Hematopoietic multipotent progenitor cell (in vitro differentiated cells): ENCODE results near the gene SLC38A10. TPM values are rescaled to one million over a fixed set of nuclear protein-coding genes. Genes with fewer than 3 reads are reported as not detected.
A peak's percentile ranks its signal among the peaks of the same experiment; 100 is the strongest.

Experiments
- DNase-seq, 3 donors: peaks; one replicate each; pipeline ENCODE4 v3.0.0-alpha.2; 2011 to 2015; ENCODE audit warnings: low read depth in 2 of 3, low spot score in 2 of 3
- total RNA-seq: library from RNA; depleted of rRNA; stranded (reverse); fragments of >200 nt; gene quantifications from one replicate; pipeline ENCODE4 v1.2.3, GENCODE V29; 2012

The SLC38A10 gene
- total RNA-seq, 1 donor: 91.8 TPM

GRCh38 chr17:81332118-81332834, 37.2 kb upstream of the SLC38A10 start:
- DNase-seq: no peak

DNA sequence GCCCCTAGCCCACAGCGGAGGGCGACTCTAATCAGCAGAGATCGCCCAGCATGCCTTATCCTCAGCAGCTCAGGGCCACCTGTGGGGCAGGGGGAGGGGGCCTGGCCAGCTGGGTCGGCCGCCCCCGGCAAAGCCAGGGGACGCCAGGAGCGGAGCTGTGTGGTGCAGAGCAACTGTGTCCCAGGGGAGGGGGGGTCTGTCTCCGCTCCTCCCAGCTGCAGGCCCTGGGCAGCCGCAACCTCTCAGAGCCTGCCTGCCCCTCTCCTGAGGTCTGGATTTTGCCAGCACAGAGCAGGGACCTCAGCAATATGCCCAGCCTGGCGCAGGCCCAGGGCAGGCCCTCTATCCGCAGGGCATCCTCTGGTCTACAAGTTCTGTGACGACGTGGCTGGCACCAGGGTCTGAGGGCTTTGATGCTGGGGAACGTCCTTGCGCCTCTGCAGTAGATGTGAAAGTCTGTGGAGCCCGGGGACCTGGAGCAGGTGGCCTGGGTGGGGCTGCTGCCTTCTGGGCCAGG, 36.5 kb upstream of the SLC38A10 start:
- no peak for DNase-seq

- DNase-seq: no peak
These were observed 35.8 kb upstream of the SLC38A10 start for GRCh38 chr17:81330884-81331245.

DNA sequence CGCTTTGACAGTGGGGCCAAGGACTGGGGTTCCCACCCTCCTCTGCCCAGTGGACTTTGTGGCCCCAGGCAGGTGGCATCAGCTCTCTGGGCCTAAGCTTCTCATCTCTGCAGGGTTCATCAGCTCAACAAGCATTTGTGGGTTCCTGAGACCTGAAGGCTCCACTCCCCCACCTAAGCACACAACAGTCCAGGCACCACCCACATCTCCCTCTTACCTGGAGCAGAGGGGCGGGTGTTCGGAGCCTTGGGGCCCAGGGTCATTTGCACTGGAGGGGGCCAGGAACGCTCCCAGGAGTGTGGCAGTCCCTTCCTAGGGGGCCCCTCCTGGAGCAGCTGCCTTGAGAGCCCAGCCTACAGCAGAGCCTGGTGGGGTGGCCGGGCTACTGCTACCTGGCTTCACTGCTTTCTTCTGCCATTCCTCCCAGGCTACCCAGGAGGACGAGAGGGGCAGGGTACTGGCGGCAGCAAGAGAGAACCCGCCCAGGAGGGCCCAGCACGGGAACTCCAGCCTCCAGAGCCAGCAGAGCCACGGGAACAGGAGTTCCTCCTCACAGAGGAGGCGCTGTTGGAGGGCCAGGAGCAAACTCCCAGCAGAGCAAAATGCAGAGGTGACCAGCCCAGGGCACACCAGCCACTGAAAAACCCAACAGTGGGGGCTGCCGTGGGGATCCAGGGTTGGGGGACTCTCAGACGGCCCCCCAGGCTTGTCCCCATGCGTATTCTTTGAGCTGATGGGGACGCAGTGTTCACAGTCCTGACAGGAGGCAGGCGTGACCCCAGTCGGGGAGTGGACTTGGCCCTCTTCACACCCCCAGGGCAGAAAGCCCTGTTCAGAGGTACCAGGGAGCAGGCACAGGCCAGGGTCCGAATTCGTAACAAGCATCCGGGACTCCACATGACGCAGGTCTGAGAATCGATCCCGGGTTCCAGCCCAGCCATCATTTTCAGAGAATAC, 35.1 kb upstream of the SLC38A10 start:
- DNase-seq: no peak

GRCh38 chr17:81328978-81329926, 34.1 kb upstream of the SLC38A10 start:
- DNase-seq: no peak

GRCh38 chr17:81328489-81328888, 33.4 kb upstream of the SLC38A10 start:
- no peak for DNase-seq

DNA sequence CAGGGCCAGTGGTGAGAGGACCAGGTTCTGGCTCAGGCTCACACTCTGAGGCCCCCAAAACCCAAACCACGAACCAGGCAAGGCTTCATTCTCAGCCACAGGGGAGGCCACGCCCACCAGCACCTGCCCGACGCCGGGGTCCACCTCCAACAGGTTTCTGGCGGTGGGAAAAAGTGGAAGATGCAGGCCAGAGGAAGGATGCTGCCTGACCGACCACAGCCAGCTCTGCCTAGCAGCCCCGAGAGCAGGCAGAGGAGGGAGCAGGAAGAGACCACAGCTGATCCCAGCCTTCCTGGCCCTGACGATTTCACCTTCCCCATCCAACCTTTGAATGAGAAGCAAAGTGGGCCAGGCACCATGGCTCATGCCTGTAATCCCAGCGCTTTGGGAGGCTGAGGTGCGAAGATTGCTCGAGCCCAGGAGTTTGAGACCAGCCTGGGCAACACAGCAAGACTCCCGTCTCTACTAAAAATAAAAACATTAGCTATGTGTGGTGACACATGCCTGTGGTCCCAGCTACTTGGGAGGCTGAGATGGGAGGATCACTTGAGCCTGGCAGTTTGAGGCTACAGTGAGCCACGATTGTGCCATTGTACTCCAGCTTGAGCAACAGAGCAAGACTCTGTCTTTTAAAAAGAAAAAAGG, 30.7 kb upstream of the SLC38A10 start:
- no peak for DNase-seq

DNA sequence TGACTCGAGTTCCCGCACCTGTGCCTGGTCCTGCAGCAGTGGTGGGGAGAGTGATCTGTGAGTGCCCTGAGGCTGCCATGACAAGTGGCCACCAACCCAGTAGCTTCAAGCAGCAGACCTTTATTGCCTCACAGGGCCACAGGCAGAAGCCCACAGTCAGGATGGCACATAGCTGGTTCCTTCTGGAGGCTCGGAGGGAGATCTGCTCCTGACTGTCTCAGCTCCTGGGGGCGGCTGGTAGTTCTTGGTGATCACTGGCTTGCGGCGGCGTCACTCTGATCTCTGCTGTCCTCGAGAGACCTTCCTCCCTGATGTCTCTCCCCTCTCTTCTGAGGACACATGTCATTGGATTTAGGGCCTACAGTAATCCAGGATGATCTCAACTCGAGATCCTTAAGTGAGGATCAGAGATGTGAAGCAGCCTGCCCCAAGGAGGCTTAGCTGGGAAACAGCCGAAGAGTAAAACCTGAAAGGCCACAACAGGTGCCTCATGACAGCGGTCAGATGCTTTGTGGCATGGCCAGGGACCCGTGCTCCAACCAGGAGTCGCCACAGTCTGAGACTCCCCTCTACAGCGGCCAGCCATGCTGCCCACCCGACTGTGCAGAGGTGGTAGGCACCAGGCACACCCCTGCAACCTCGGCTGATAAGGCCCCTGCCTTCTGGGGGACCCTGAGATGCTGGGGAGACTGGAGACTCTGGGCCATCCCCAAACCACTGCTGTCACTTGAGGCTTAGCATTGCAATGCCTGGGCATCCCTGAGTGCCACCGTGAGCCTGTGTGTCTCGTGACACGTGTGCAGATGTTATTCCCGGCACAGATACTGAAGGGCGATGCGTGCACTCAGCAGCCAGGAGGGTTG, 30.0 kb upstream of the SLC38A10 start:
- DNase-seq: no peak

DNA sequence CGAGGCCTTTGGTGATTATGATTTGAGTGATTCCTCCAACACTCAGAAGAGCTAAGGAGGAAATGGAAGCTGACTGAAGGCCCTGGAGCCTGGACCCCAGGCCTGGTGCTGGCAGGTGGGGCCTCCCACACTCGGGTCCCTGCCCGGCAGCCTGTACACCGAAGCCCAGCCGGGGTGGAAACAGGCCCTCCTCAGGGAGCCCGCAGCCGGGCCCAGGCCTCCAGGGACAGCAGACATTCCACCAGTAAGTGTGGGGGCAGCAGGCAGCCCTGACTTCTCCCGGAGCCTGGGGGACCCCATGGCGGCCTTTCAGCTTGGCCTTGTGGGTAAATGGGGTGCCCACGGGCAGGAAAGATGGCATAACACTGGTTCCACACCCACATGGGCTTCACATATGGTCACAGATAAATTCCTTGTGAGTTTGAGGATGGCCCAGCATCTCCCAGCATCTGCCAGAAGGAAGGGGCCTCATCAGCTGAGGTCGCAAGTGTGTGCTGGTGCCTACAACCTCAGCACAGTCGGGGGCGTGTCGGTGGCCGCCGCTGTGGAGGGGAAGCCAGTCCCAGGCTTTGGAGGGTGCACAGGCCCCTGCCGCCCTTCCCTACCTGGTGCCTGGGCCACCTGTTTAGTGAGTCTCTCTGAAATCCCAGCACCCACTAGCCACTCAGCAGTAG, 29.2 kb upstream of the SLC38A10 start:
- DNase-seq: no peak

GRCh38 chr17:81323411-81323868, 28.3 kb upstream of the SLC38A10 start:
- no peak for DNase-seq

GRCh38 chr17:81323083-81323369, 27.9 kb upstream of the SLC38A10 start:
- no peak for DNase-seq

- peak in 1 of 3 donors; percentile 53 for DNase-seq
These were observed 27.4 kb upstream of the SLC38A10 start for GRCh38 chr17:81322271-81323082.

GRCh38 chr17:81317961-81318605, 23.0 kb upstream of the SLC38A10 start:
- DNase-seq: no peak

GRCh38 chr17:81317530-81317821, 22.4 kb upstream of the SLC38A10 start:
- DNase-seq: no peak

- no peak for DNase-seq
These were observed 20.8 kb upstream of the SLC38A10 start for GRCh38 chr17:81315885-81316391.

GRCh38 chr17:81315129-81315884, 20.2 kb upstream of the SLC38A10 start:
- no peak for DNase-seq
